Measurements from ENCODE around the gene ARID1B. TPM values are rescaled to one million over a fixed set of nuclear protein-coding genes. Genes with fewer than 3 reads are reported as not detected.

Gene ARID1B
- total and polyA plus RNA-seq, 10 of the 15 experiments (the other 5 are each of a cell fraction or from before 2014, with no cell fraction given) = 24.7 to 133 (median 54.6) TPM

- Histone ChIP-seq H3K4me2 (ENCODE audit: control insufficient read depth, insufficient read depth) (no peak overlapping the region), H3K4me1 (ENCODE audit: control insufficient read depth, insufficient read depth, low read length) (no peaks in the 10 kb centered on the region), H3K79me2 (ENCODE audit: control insufficient read depth, insufficient read depth, low read length) (no peaks in the 10 kb centered on the region), H3K9me3 (replicated peaks; ENCODE audit: control insufficient read depth, insufficient read depth, low read length) (no peaks in the 10 kb centered on the region; the same call in 1 of the 3 replicates), H3K36me3 (ENCODE audit: control insufficient read depth in 2 of 2, insufficient read depth in 2 of 2, low read length in 1 of 2) (no peaks in the 10 kb centered on the region), H3K4me3 (no peak overlapping the region), H3K27ac (ENCODE audit: control insufficient read depth, insufficient read depth) (no peak overlapping the region), H4K20me1 (ENCODE audit: control insufficient read depth, insufficient read depth) (no peaks in the 10 kb centered on the region), H2AFZ (ENCODE audit: control insufficient read depth, low read depth, low read length) (no peak overlapping the region), H3K9ac (ENCODE audit: control insufficient read depth, insufficient read depth, low read length) (no peak overlapping the region), H3K27me3 (replicated peaks in 1 of 2; ENCODE audit: control insufficient read depth in 2 of 2, insufficient read depth in 2 of 2, low read length in 1 of 2) (peaks cover 0 to 2% of the 10 kb centered on the region in 2 experiments; a peak in 2 of 4 replicates)
- ChIA-PET POLR2A (no interaction called here), CTCF (interaction anchor here (0.6 kb wide), 1 partner anchor 14 kb away, joined by 3 read pairs; no protein-coding TSS in a partner anchor), SMC1A (ENCODE audit: uncharacterized antibody, unreplicated experiment) (no interaction called here), RAD21 (ENCODE audit: unreplicated experiment) (interaction anchor here (0.7 kb wide), 1 partner anchor 23 kb away, joined by 4 read pairs; no protein-coding TSS in a partner anchor)
- BruUV-seq (replicated peaks) = no TSS peak
- no peak for ATAC-seq
- in situ Hi-C loops (cut with MboI) = no loop called here
- intact Hi-C loops (cut with micrococcal nuclease; ENCODE audit: unreplicated experiment) = no loop called here
- FAIRE-seq = no peak
- 51% methylated on average over 11 of the region's 13 CpGs for WGBS (ENCODE audit: insufficient coverage, insufficient replicate concordance, low lambda C conversion rate, missing lambda C conversion rate)
- no peak for DNase-seq (ENCODE audit: low read depth, low spot score)
- TF ChIP-seq TBL1XR1 (IDR thresholded peaks at IDR 0.05; ENCODE audit: low read depth, low read length) = no peak
- no peak for TF ChIP-seq NKRF (conservative IDR thresholded peaks at IDR 0.05)
- no peak for TF ChIP-seq ESRRA (IDR thresholded peaks at IDR 0.05; ENCODE audit: low read length)
- no peak for TF ChIP-seq IRF4 (IDR thresholded peaks at IDR 0.05; ENCODE audit: low read depth, low read length)
- no peak for TF ChIP-seq EP300 (IDR thresholded peaks at IDR 0.05; ENCODE audit: borderline replicate concordance in 1 of 2, control insufficient read depth in 1 of 2, low read depth in 2 of 2, low read length in 2 of 2)
- no peak for TF ChIP-seq SUZ12 (IDR thresholded peaks at IDR 0.05; ENCODE audit: unreplicated experiment)
- no peak for TF ChIP-seq SUPT20H (IDR thresholded peaks at IDR 0.05; ENCODE audit: borderline replicate concordance, control insufficient read depth, low read depth, low read length)
- no peak for TF ChIP-seq SMAD5 (IDR thresholded peaks at IDR 0.05; ENCODE audit: low read depth)
- no peak for TF ChIP-seq CBFB (IDR thresholded peaks at IDR 0.05; ENCODE audit: low read depth)
These were observed 468.3 kb downstream of the ARID1B start for GRCh38 chr6:157245436-157245835.

All from GM12878 (cell line).